H1 (cell line): ENCODE results near the gene ABCF2. TPM values are rescaled to one million over a fixed set of nuclear protein-coding genes. Genes with fewer than 3 reads are reported as not detected.

ENCODE experiments used
- CTCF ChIA-PET: fragments of 300-600 bp; sonication (Branson Sonifier 250); formaldehyde crosslinking; loops from one replicate; lab custom pipeline; 2021; ENCODE audit not compliant: partially characterized antibody; lab: Charles Lee
- POLR2A ChIA-PET: fragments of 300-600 bp; sonication (Branson Sonifier 250); formaldehyde crosslinking; loops from one replicate; lab custom pipeline; 2021; ENCODE audit warnings: inconsistent platforms; ENCODE audit not compliant: partially characterized antibody; lab: Charles Lee
- DNase-seq, 2 experiments: peaks; one replicate each; pipeline versions ENCODE4 v3.0.0 to v3.0.0-alpha.2; 2010 to 2022; ENCODE audit warnings: low spot score in 2 of 2, low read depth in 1 of 2, mixed read lengths in 1 of 2
- FAIRE-seq: peaks from 2 replicates; lab custom pipeline; 2011; peaks lifted over from hg19 to GRCh38; lab: Jason Lieb, UNC
- H2AFZ ChIP-seq: 2 replicates; pipeline ENCODE4 v1.8.1; 2012; ENCODE audit warnings: low read length, inconsistent platforms
- H2AK5ac ChIP-seq: 2 replicates; pipeline ENCODE4 v1.6.1; 2013; ENCODE audit warnings: low read depth, low read length
- H2BK120ac ChIP-seq: replicated peaks from 2 replicates; pipeline ENCODE3; 2013; ENCODE audit warnings: low read depth, low read length, inconsistent platforms
- H2BK12ac ChIP-seq: 2 replicates; pipeline ENCODE4 v1.6.1; 2013; ENCODE audit warnings: low read depth, low read length
- H2BK15ac ChIP-seq: 2 replicates; pipeline ENCODE4 v1.6.1; 2013; ENCODE audit warnings: low read length
- H2BK20ac ChIP-seq: 2 replicates; pipeline ENCODE4 v1.6.1; 2013; ENCODE audit warnings: low read length
- H2BK5ac ChIP-seq: 2 replicates; pipeline ENCODE4 v1.6.1; 2013; ENCODE audit warnings: low read depth, low read length
- H3K14ac ChIP-seq: 2 replicates; pipeline ENCODE4 v1.6.1; 2013; ENCODE audit warnings: inconsistent platforms; ENCODE audit not compliant: insufficient read length
- H3K18ac ChIP-seq: 2 replicates; pipeline ENCODE4 v1.6.1; 2013; ENCODE audit warnings: low read length; ENCODE audit errors: extremely low read depth
- H3K23ac ChIP-seq: 2 replicates; pipeline ENCODE4 v1.6.1; 2013; ENCODE audit warnings: inconsistent platforms; ENCODE audit not compliant: insufficient read length
- H3K23me2 ChIP-seq: 2 replicates; pipeline ENCODE4 v1.6.1; 2013; ENCODE audit warnings: low read depth, low read length
- H3K27ac ChIP-seq: 2 replicates; pipeline ENCODE4 v1.6.1; 2011; ENCODE audit warnings: low read depth, low read length, inconsistent platforms
- H3K27me3 ChIP-seq, 4 experiments: replicated peaks in 1 of 4; 1 replicate in 1 of 4; 2 replicates in 3 of 4; pipeline versions ENCODE4 v1.6.1 to v1.8.1; 2011 to 2013; ENCODE audit warnings: low read length in 3 of 4, mild to moderate bottlenecking in 3 of 4, inconsistent platforms in 2 of 4, mixed read lengths in 2 of 4, moderate library complexity in 1 of 4; ENCODE audit not compliant: control insufficient read depth in 3 of 4, insufficient read depth in 3 of 4; ENCODE audit errors: extremely low read depth in 1 of 4
- H3K36me3 ChIP-seq, 4 experiments: 2 replicates each; pipeline versions ENCODE4 v1.6.1 to v1.8.1; 2011 to 2013; ENCODE audit warnings: mild to moderate bottlenecking in 4 of 4, low read length in 3 of 4, moderate library complexity in 2 of 4, control low read depth in 1 of 4, inconsistent platforms in 1 of 4; ENCODE audit not compliant: insufficient read depth in 4 of 4, control insufficient read depth in 2 of 4
- H3K4ac ChIP-seq: replicated peaks from 2 replicates; pipeline ENCODE3; 2013; ENCODE audit warnings: low read length, low read depth, mixed read lengths, inconsistent platforms; ENCODE audit not compliant: insufficient read length
- H3K4me1 ChIP-seq, 4 experiments: replicated peaks in 1 of 4; 1 replicate in 1 of 4; 2 replicates in 3 of 4; pipeline versions ENCODE4 v1.6.1 to v1.8.1; 2011 to 2013; ENCODE audit warnings: low read length in 3 of 4, inconsistent platforms in 2 of 4, mixed read lengths in 1 of 4; ENCODE audit not compliant: insufficient read depth in 4 of 4, control insufficient read depth in 3 of 4
- H3K4me2 ChIP-seq, 2 experiments: 2 replicates each; pipeline versions ENCODE4 v1.6.1 to v1.8.1; 2011 to 2013; ENCODE audit warnings: low read depth in 2 of 2, low read length in 2 of 2, control low read depth in 1 of 2, inconsistent platforms in 1 of 2, mild to moderate bottlenecking in 1 of 2; ENCODE audit not compliant: insufficient read depth in 1 of 2
- H3K4me3 ChIP-seq, 4 experiments: fragments of 200-600, 300-600 bp in 1 of 4; sonication (generic), shearing (Covaris generic), sonication (Bioruptor Twin) in 1 of 4; 2 replicates each; pipeline versions ENCODE4 v1.5.1 to v1.8.1; 2011 to 2016; ENCODE audit warnings: low read length in 4 of 4, low read depth in 3 of 4, control low read depth in 2 of 4, inconsistent platforms in 2 of 4, mild to moderate bottlenecking in 2 of 4, mixed read lengths in 1 of 4, moderate library complexity in 1 of 4; ENCODE audit not compliant: insufficient read depth in 2 of 4; ENCODE audit errors: extremely low read depth in 1 of 4
- H3K56ac ChIP-seq: replicated peaks from 2 replicates; pipeline ENCODE3; 2013; ENCODE audit warnings: low read depth, mild to moderate bottlenecking, mixed read lengths, low read length, inconsistent platforms; ENCODE audit not compliant: insufficient read length
- H3K79me1 ChIP-seq: 2 replicates; pipeline ENCODE4 v1.6.1; 2013; ENCODE audit warnings: low read depth, low read length, control low read depth
- H3K79me2 ChIP-seq, 2 experiments: 2 replicates each; pipeline versions ENCODE4 v1.6.1 to v1.8.1; 2012 to 2013; ENCODE audit warnings: low read length in 2 of 2, mild to moderate bottlenecking in 2 of 2, inconsistent platforms in 1 of 2; ENCODE audit not compliant: insufficient read depth in 2 of 2, control insufficient read depth in 1 of 2
- H3K9ac ChIP-seq, 4 experiments: replicated peaks in 1 of 4; 1 replicate in 1 of 4; 2 replicates in 3 of 4; pipeline versions ENCODE4 v1.6.1 to v1.8.1; 2011 to 2013; ENCODE audit warnings: low read depth in 3 of 4, low read length in 3 of 4, control low read depth in 2 of 4, mild to moderate bottlenecking in 2 of 4, moderate library complexity in 2 of 4, inconsistent platforms in 1 of 4; ENCODE audit errors: extremely low read depth in 1 of 4
- H3K9me3 ChIP-seq, 2 experiments: 2 replicates each; pipeline versions ENCODE4 v1.6.1 to v1.8.1; 2012 to 2013; ENCODE audit warnings: mild to moderate bottlenecking in 2 of 2, moderate library complexity in 2 of 2, control low read depth in 1 of 2, inconsistent platforms in 1 of 2, low read depth in 1 of 2, low read length in 1 of 2, mixed read lengths in 1 of 2; ENCODE audit not compliant: insufficient read depth in 2 of 2
- H4K20me1 ChIP-seq, 2 experiments: replicated peaks in 1 of 2; 2 replicates each; pipeline versions ENCODE3 to v1.8.1; 2011 to 2013; ENCODE audit warnings: inconsistent platforms in 2 of 2, low read length in 2 of 2, mild to moderate bottlenecking in 1 of 2; ENCODE audit not compliant: insufficient read depth in 2 of 2, control insufficient read depth in 1 of 2
- H4K5ac ChIP-seq: 2 replicates; pipeline ENCODE4 v1.6.1; 2013; ENCODE audit warnings: low read length, low read depth, mixed read lengths, inconsistent platforms; ENCODE audit not compliant: insufficient read length
- H4K8ac ChIP-seq: 2 replicates; pipeline ENCODE4 v1.8.0; 2013; ENCODE audit warnings: mild to moderate bottlenecking, moderate library complexity, low read length, inconsistent platforms; ENCODE audit not compliant: insufficient read depth; ENCODE audit errors: extremely low read depth
- H4K91ac ChIP-seq: replicated peaks from 2 replicates; pipeline ENCODE3; 2013; ENCODE audit warnings: low read length, mixed read lengths, inconsistent platforms; ENCODE audit not compliant: insufficient read length
- CEBPB ChIP-seq: IDR thresholded peaks from 2 replicates; pipeline ENCODE4 v1.6.1; 2012; ENCODE audit warnings: low read depth, low read length
- CHD2 ChIP-seq: IDR thresholded peaks from 2 replicates; pipeline ENCODE4 v1.6.1; 2012; ENCODE audit warnings: low read length, improper control_type of control experiment
- CTBP2 ChIP-seq: IDR thresholded peaks from 2 replicates; pipeline ENCODE4 v1.7.0; 2011; ENCODE audit warnings: borderline replicate concordance, mild to moderate bottlenecking, moderate library complexity, mixed read lengths, low read length; ENCODE audit not compliant: insufficient read depth, insufficient read length
- FOSL1 ChIP-seq: IDR thresholded peaks from 2 replicates; pipeline ENCODE4 v1.6.1; 2011; ENCODE audit warnings: mild to moderate bottlenecking, low read depth, low read length, moderate library complexity; ENCODE audit not compliant: insufficient read depth
- NANOG ChIP-seq: IDR thresholded peaks from 2 replicates; pipeline ENCODE4 v1.6.1; 2011; ENCODE audit warnings: low read length, low read depth, mild to moderate bottlenecking, inconsistent platforms; ENCODE audit not compliant: insufficient read depth, poor library complexity, severe bottlenecking
- POU5F1 ChIP-seq: IDR thresholded peaks from 2 replicates; pipeline ENCODE4 v1.6.1; 2011; ENCODE audit warnings: low read depth, mild to moderate bottlenecking, low read length, moderate library complexity
- RXRA ChIP-seq: IDR thresholded peaks from 2 replicates; pipeline ENCODE4 v1.6.1; 2011; ENCODE audit warnings: low read depth, mild to moderate bottlenecking, low read length, moderate library complexity; ENCODE audit not compliant: insufficient read depth
- SP2 ChIP-seq: IDR thresholded peaks from 2 replicates; pipeline ENCODE4 v1.6.1; 2012; ENCODE audit warnings: mild to moderate bottlenecking, low read length, inconsistent platforms
- TAF1 ChIP-seq: IDR thresholded peaks from 2 replicates; pipeline ENCODE4 v1.6.1; 2011; ENCODE audit warnings: mild to moderate bottlenecking, low read depth, low read length
- TBP ChIP-seq: IDR thresholded peaks from 2 replicates; pipeline ENCODE4 v1.6.1; 2011; ENCODE audit warnings: low read depth, low read length, improper control_type of control experiment
- TEAD4 ChIP-seq: IDR thresholded peaks from 2 replicates; pipeline ENCODE4 v1.6.1; 2012; ENCODE audit warnings: low read depth, low read length, inconsistent platforms, mixed read lengths
- USF2 ChIP-seq: IDR thresholded peaks from 2 replicates; pipeline ENCODE4 v1.6.1; 2011; ENCODE audit warnings: low read length, improper control_type of control experiment
- WGBS, 2 experiments: shearing (Covaris generic) in 1 of 2; methylation state at CpG; one replicate each; pipeline versions ENCODE4 v1.1.6 to v1.1.7; 2013 to 2015; ENCODE audit warnings: low lambda C conversion rate in 2 of 2, mixed read lengths in 2 of 2, inconsistent platforms in 1 of 2, low coverage in 1 of 2, missing lambda C conversion rate in 1 of 2; ENCODE audit not compliant: insufficient replicate concordance in 2 of 2, insufficient coverage in 1 of 2, insufficient read length in 1 of 2; ENCODE audit errors: extremely low coverage in 1 of 2, missing lambda C conversion rate in 1 of 2; 5-methylcytosine and 5-hydroxymethylcytosine counted together
- polyA plus RNA-seq, 7 experiments: library from polyadenylated mRNA; depleted of rRNA in 3 of 7; stranded (reverse) in 5 of 7; unstranded in 2 of 7; fragments of >200 nt in 5 of 7; fragments of 200-250 nt in 2 of 7; gene quantifications; 1 replicate in 5 of 7; 2 replicates in 1 of 7; 4 replicates in 1 of 7; pipeline versions ENCODE4 v1.2.1 to v1.2.3, GENCODE V29; 2011 to 2013; ENCODE audit warnings: missing spikeins in 2 of 7, mixed read lengths in 2 of 7
- total RNA-seq: library from RNA; stranded (reverse); fragmentation: NEBNext Ultra II Directional; extraction: Animal tissue kit (Norgen Biotek cat#: 25700); gene quantifications from 2 replicates; pipeline ENCODE4 v1.2.1, GENCODE V29; 2021

The ABCF2 gene
- total and polyA plus RNA-seq, 2 of the 8 experiments (the other 6 are each of a cell fraction or from before 2014, with no cell fraction given), result 28.0 to 55.0 TPM

- CTCF ChIA-PET, result interaction anchor here (1.3 to 6.8 kb wide), 4 partner anchors 6 to 112 kb away, joined by 5 to 71 read pairs (median 6); no protein-coding TSS in a partner anchor
- H3K27ac ChIP-seq, result no peak overlapping the region
- 89% methylated on average over 13 of the region's 17 CpGs; no CpG with 5 or more reads in 1 of the 2 experiments for WGBS, 2 experiments
- TF ChIP-seq CHD2 (no peak), USF2 (no peak), POU5F1 (no peak), TEAD4 (no peak), RXRA (no peak), SP2 (no peak), CEBPB (no peak), TBP (no peak), NANOG (no peak), FOSL1 (no peak), TAF1 (no peak), CTBP2 (no peak)
Observed at GRCh38 chr7:151238190-151238810, 11.3 kb upstream of the ABCF2 start.

More at GRCh38 chr7:151238190-151238810, 11.3 kb upstream of the ABCF2 start:
- Histone ChIP-seq H2BK12ac (no peak overlapping the region), H3K23me2 (peaks cover 1% of the 10 kb centered on the region), H3K56ac (no peak overlapping the region), H2BK15ac (no peak overlapping the region), H3K79me1 (peaks cover 16% of the 10 kb centered on the region), H3K23ac (no peak overlapping the region), H4K91ac (no peak overlapping the region), H3K14ac (no peak overlapping the region), H3K36me3 (peaks cover 8 to 24% (median 11%) of the 10 kb centered on the region in 4 experiments; a peak in 7 of 8 replicates), H3K18ac (no peak overlapping the region), H3K4me2 (no peak overlapping the region), H4K8ac (peak overlapping the region; percentile 58; the same call in 1 of the 2 replicates), H3K9me3 (no peaks in the 10 kb centered on the region), H2BK120ac (no peak overlapping the region), H3K79me2 (peaks cover 2 to 16% of the 10 kb centered on the region in 2 experiments; a peak in 3 of 4 replicates), H2BK20ac (no peak overlapping the region), H3K4me3 (no peak overlapping the region), H2AFZ (no peak overlapping the region), H4K20me1 (peaks cover 0 to 17% of the 10 kb centered on the region in 2 experiments), H4K5ac (no peak overlapping the region), H2BK5ac (no peak overlapping the region), H3K27me3 (no peaks in the 10 kb centered on the region; a peak in 1 of 7 replicates), H3K9ac (no peak overlapping the region), H3K4ac (no peak overlapping the region), H2AK5ac (no peak overlapping the region), H3K4me1 (peaks cover 0 to 9% (median 2%) of the 10 kb centered on the region in 4 experiments; a peak in 5 of 7 replicates)
- POLR2A ChIA-PET, result interaction anchor here (0.9 to 5.7 kb wide), 3 partner anchors 11 to 34 kb away, joined by 3 to 22 read pairs (median 3); partner anchors contain the start of gene ABCF2
- DNase-seq (no peak), FAIRE-seq (no peak)
